Embryonic facial prominence (tissue), 1 donor: ENCODE measurements around the gene ERCC6L.

Source experiments
- DNase-seq: peaks from one replicate; pipeline ENCODE4 v3.0.0-alpha.2; 2016; ENCODE audit errors: extremely low spot score

ERCC6L gene, protein sequence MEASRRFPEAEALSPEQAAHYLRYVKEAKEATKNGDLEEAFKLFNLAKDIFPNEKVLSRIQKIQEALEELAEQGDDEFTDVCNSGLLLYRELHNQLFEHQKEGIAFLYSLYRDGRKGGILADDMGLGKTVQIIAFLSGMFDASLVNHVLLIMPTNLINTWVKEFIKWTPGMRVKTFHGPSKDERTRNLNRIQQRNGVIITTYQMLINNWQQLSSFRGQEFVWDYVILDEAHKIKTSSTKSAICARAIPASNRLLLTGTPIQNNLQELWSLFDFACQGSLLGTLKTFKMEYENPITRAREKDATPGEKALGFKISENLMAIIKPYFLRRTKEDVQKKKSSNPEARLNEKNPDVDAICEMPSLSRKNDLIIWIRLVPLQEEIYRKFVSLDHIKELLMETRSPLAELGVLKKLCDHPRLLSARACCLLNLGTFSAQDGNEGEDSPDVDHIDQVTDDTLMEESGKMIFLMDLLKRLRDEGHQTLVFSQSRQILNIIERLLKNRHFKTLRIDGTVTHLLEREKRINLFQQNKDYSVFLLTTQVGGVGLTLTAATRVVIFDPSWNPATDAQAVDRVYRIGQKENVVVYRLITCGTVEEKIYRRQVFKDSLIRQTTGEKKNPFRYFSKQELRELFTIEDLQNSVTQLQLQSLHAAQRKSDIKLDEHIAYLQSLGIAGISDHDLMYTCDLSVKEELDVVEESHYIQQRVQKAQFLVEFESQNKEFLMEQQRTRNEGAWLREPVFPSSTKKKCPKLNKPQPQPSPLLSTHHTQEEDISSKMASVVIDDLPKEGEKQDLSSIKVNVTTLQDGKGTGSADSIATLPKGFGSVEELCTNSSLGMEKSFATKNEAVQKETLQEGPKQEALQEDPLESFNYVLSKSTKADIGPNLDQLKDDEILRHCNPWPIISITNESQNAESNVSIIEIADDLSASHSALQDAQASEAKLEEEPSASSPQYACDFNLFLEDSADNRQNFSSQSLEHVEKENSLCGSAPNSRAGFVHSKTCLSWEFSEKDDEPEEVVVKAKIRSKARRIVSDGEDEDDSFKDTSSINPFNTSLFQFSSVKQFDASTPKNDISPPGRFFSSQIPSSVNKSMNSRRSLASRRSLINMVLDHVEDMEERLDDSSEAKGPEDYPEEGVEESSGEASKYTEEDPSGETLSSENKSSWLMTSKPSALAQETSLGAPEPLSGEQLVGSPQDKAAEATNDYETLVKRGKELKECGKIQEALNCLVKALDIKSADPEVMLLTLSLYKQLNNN

DNA sequence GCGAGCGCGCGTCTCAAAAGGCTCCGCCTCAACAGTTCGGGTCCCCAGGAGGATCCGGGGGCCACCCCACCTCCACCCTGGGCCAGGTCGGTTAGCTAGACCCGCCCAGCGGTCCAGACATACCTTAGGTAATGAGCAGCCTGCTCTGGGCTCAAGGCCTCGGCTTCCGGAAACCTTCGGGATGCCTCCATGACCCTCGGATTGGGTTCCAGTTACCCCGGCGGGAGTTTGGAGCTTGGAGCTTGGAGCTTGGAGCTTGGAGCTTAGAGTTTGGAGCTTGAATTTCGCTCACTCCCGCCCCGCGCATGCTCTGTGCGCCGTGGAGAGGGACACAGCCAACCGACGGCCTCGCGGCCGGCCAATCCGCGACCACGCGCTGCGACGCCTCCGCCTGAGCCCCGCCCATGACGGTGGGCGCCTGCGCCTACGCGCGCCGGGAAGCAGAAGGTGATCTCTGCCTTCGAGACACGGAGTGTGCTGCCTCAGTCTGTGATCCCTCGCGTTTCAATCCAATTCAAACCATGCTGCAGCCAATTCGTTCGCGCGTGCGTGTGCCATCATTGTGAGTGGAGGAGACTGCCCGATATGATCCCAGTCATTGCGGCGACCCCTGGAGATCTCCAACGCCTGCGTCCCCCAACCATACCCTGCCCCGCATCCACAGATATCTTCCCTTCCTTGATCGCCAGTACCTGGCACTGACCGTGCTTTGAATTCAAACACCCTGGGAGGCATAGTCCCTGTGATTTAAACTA, at the start of gene ERCC6L:
Gene ERCC6L (minus strand): TSS at position 307 of the 755 bp plus-strand sequence. CDS start 116 bp downstream, at position 191.
- peak; percentile 20 for DNase-seq

DNA sequence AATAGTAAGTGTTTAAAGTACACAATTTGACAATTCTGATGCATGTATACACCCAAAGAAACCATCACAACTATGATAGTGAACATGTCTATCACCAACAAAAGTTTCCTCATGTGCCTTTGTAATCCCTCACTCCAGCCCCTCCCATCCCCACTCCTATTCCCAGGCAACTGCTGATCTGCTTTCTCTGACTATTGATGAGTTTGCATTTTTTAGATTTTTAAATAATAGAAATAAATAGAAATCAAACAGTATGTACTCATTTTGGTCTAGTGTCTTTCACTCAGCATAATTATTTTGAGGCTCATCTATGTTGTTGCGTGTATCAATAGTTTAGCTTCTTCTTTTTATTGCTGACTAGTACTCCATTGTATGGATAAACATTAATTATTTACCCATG, 43.5 kb upstream of the ERCC6L start:
- no peak for DNase-seq

DNA sequence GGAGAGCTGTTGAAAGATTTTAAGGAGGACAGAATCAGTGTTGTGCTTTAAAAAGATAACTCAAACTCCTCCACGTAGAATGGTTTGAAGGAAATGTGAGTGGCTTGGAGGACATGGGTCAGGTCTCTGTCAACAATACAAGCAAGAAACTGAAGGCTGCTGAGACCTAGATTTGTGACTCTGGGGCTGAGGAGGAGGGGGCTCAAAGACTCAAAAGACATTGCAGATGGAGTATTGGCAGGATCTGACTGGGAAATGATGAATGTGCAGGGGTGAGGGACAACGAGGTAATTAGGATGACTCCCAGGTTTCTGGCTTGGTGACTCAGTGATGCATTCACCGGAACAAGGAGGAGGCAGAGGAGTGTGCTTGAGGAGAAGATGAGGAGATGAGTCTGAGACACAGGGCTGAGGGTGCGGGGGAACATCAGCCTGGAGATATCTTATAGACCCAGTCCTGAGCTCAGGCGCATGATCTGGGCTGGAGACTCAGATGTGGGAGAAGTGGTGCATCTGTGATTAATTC, 41.6 kb upstream of the ERCC6L start:
- no peak for DNase-seq

DNA sequence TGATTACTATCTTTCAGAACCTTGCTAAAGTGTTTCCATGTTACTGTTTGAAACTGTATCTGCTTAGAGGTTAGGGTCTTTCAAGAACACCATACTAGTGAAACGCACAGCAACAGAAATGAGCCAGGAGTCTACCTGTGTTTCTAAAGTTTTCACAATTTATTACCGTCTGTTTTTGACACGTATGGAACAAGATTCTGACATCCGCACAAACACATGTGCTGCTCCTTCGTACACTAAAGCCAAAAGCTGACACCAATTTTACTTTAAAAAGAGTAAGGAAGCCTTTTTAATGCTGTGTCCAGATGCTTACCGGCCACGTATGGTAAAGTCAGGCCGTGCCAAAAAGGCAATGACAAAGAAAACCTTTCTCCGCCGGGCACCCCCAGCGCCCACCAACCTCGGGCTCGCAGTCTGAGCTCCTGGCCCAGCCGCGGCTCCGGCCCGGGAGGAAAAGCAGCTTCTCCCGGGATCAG, 37.7 kb upstream of the ERCC6L start:
- no peak for DNase-seq

DNA sequence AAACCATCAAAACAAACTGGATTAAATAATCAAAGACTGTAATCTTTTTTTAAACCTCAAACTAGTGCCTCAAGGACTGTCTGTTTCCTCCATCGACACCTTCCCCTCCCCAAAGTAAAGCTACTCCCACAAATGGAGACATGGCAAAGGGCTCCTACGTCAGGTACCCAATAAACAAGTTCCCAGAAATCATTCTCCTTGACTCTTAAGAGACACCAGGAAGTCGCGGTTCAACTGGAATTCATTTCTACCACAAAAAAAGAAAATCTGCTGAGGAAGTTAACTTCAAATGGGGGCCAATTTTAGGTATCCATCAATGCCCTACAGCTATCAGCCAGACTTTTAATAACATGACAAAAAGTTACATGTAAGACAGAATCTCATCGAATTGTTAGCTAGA, 35.7 kb upstream of the ERCC6L start:
- no peak for DNase-seq

DNA sequence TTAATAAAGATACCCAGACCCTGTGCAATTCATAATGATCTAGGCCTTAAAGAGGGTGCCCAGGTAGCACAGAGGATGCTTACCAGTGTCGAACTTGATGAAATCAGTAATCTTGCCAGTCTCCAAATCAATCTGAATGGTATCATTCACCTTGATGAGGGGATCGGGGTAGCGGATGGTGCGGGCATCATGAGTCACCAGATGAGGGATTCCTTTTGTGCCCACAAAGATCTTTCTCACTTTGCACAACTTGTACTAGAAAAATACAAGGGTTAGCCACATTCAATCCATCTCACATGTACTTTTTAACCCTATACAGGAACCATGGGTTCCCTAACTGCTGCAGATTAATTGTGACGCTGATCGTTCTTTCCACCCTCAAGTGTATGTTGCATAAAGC, 34.9 kb upstream of the ERCC6L start:
- DNase-seq: no peak

DNA sequence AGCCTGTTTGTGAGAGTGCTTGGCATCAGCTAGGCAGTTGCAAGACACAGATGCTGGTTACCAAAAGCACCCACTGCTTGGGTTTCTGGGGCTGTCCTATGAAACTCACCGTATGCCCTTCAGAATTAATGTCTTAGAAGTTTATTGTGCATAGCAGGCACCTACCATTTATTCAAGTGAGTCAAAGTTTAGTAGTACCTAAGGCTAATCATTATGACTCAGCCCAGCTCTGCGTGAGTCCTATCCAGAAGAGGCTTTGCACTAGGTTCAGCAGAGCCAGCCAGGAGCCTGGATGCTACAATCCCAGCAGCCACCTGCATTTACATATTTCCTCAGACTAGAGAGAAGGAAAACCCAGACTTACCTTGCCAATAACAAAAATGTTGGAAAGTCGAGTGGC, 34.0 kb upstream of the ERCC6L start:
- no peak for DNase-seq

DNA sequence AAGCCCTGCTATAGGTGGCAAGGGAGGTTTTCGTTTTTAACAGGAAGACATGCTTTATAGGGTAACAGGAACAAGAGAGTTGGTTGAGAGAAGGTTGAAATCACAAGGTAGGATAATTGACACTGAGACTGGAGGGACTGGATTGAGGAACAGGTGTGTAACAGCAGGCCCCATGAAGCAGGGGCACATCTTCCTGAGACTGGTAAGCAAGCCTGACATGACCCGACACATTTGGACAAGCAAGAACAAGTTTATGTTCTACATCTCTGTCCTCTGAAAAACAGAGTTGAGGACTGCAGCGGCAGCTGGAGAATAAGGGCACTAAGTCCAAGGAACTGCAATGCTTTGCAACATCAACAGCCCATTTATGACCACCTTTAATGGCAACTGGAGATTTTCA, 33.0 kb upstream of the ERCC6L start:
- no peak for DNase-seq

DNA sequence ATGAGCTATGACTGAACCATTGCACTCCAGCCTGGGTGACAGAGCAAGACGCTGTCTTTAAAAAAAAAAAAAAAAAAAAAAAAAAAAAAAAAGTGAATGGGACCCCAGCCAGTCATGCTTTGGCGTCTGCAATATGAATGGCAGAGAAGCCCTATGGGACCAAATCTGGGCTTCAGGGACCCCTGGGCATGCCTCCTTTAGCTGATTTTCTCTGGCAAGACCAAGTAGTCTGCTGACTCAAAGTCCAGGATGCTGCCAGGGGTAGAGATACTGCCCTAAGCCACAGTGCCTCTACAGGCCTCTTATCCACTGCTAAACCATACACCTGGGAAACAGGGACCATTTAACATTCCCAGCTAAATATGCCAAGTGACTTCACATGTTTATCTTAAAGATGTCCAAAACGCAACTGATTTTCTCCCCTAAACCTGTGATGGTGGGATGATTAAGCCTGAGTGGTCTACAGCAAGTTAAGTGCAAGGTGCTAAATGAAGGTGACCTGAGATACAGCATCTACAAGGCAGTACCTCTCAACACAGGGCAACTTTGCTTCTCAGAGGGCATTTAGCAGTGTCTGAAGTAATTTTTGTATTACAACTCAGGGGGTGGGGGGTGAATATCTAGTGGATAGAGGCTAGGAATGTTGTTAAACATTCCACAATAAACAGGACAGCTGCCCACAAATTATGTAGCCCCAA, 32.4 kb upstream of the ERCC6L start:
- DNase-seq: no peak

DNA sequence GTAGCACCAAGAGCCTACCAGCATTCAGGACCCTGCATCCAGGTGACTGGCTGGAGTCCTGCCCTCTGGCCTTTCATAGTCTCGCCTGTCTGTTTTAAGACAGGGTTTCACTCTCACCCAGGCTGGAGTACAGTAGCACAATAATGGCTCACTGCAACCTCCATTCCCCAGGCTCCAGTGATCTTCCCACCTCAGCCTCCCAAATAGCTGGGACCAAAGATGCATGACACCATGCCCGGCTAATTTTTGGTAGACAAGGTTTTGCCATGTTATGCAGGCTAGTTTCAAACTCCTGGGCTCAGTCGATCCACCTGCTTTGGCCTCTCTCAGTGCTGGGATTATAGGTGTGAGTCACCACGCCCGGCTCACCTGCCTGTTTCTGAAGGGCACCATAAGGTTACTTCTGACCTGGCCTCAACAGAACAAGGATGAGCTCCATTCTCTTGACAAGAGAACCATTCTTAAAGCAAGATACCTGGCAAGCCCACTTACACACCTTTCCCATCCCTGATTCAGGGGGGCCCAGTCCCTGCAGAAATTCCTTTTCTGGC, 31.6 kb upstream of the ERCC6L start:
- DNase-seq: no peak

DNA sequence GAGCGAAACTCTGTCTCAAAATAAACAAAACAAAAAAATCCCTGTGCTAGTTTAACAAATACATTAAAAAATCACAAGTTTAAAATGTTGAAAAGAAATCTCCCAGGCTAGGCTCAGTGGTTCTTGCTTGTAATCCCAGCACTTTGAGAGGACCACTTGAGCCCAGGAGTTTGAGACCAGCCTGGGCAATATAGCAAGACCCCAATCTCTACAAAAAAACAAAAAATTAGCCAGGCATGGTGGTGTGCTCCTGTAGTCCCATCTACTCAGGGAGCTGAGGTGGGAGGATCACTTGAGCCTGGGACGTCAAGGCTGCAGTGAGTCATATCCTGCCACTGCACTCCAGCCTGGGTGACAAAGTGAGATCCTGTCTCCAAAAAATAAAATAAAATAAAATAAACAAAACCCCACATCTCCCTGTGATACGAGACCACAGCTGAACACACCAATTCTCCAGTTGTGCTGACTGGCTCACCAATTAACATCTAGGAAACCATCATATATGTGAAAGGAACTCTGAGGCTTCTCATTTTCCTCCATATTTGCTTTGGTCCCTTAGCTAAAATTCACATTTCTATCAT, 30.9 kb upstream of the ERCC6L start:
- DNase-seq: no peak

DNA sequence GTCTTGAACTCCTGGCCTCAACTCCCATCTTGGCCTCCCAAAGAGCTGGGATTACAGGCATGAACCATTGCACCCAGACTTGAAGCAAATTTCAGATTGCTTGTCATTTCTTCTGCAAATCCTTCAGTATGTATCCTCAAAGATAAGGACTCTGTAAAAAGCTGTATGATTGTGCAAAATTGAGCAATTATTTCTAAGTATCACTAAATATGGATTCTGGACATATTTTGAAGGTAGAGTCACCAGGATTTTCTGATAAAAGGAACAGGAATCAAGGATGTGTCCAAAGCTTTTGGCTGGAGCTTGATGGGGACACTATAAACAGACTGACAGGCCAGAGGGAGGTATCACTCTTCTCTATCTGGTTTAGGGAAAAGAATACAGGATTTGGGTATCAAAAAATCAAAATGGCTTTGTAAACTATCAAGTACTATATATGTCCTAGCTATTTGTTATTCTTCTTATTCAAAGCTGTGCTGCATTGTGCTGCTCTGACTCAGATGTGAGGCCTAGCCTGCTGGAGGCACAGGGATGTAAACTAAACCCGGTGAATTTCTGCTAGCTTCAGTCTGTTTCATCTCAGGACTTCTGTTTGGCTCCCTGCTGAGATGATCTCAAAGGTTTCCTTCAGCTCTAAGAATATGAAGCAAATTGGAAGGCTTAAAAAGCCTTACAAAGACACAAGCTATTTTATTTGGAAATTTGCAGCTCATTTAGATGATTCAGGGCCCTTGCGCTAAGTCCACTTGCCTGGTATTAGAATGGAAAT, 30.0 kb upstream of the ERCC6L start:
- no peak for DNase-seq

DNA sequence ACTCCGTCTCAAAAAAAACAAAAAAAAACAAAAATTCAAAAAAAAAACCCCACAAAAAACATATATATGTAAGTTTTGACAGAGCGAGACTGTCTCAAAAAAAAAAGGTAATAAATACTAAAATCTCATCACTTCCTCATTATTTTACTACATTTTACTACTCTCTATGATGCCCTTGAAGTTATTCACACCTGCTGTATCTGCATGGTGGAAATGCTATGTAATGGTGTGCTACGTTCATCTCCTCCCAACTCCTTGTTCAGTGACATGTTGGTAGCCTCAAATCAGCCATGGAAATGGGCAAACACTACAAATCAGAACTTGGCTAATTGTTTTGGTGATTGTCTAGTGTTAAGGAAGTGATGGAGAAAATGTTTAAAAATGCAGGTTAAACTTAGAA, 26.4 kb upstream of the ERCC6L start:
- DNase-seq: no peak

DNA sequence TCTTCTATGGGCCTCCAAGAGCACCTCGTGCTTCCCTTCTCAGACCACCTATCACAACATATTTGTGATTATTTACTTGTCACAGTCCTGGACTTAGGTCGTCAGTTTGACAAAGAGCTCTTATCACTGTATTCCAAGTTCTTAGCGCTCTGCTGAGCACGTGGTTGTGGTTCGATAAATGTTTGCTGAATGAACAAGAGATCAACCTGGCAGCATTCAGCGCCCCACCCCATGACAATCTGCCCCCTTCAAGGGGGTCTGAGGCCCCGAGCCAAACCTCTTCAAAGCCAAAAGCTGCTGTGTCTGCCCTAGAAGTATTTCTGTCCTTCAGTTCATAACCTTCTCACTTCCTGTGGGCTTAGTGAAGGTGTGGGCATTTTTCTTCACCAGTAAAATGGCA, 23.2 kb upstream of the ERCC6L start:
- no peak for DNase-seq

DNA sequence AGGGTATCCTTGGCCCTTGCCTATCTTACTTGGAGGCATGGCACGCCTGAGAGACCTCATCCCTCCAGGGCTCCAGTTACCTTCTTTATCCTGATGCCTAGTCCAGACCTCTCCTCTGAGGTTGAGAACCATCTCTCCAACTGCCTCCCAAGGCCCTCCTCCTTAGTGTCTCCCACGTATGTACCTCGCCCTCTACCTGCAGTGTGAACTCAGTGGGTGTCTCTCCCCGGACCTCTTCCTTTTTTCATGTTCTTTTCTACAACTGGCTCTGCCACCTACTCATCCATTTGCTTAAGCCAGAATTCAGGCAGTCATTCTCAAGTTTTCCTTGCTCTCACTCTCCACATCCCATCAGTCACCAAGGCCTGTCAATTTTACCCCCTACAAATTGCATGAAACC, 21.6 kb upstream of the ERCC6L start:
- no peak for DNase-seq

DNA sequence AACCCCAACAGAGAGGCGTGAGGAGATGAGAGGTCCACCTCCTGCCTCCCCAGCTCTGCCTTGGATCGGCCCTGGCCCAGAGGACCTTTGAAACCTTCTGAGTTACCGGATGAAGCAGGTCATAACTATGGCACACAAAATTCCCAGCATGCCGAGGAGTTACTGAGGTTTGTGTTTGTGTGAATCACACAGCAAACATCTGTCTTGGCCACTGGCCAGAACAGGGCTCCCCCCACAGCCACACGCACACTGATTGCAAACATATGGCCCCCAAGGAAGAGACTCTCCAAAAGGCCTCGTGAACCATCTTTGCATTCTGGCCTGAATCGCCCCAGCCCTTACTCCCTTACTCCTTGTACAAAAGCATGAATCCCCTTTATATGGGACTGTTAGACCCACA, 19.3 kb upstream of the ERCC6L start:
- DNase-seq: no peak

DNA sequence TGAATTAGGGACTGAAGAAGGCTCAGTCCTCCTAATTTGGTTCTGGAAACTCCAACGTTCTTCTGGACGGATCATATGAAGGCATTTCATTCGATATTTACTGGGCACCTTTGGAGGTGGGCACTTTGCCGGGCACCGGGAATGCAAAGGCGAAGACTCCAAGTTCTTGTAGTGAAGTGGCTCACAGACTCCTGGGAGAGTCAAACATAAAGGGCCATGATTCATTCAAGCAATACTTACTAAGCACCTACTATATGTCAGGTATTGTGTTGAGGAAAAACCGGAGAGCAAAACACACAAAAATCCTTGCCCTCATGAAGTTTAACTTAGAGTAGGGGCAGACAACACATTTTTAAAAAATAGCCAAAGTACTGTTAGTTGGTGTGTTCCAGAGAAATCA, 17.0 kb upstream of the ERCC6L start:
- DNase-seq: no peak

DNA sequence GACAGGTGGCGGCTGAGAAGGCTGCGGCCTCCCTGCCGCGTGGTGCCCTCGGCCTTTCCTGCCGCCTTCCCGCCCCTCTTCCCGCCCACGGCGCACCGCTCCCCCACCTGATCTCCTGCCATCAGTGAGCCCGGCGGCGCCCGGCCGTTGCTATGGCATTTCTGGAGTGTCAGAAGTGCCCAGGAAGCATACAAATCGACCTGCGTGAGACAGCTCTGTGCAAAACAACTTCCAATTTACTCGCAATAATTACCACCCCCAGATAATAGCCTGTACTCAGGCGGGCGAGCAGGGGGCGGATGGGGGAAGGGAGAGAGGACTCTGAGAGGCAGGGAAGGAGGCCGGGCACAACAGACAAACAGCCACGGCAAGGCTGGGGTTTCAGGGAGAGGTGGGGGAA, 16.6 kb upstream of the ERCC6L start:
- no peak for DNase-seq

DNA sequence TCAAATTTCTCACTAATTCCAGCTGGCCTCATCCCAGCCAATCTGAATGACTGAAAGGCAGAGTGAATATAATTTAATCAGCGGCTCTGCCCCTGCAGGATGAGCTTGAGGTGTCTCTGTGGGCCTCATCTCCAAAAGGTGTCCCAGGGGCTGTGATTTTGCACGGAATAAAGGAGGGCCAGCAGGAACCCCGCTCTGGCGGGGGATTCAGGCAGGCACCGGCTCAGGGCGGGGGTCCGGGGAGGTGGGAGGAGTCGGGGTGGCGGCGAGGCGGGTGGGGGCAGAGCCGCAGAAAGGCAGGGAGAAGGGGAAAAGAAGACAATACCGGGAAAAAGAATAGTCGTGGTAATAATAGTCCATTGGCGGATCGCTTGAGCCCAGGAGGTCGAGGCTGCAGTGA, 16.0 kb upstream of the ERCC6L start:
- DNase-seq: no peak
